Heart left ventricle (tissue), 16 donors: ENCODE results near the gene SLC7A11. TPM values are rescaled to one million over a fixed set of nuclear protein-coding genes. Genes with fewer than 3 reads are reported as not detected.

Experiments used
- ATAC-seq, 4 donors: fragments of 200-7000 bp; cut with Tn5 transposase; one replicate each; pipeline ENCODE4 v1.9.1; 2020 to 2022; ENCODE audit warnings: moderate library complexity in 4 of 4, mild to moderate bottlenecking in 3 of 4, moderate number of reproducible peaks in 1 of 4
- DNase-seq, 5 donors: peaks; one replicate each; pipeline ENCODE4 v3.0.0-alpha.2; 2020
- H3K27ac ChIP-seq, 12 donors: fragments of 200-600 bp; sonication (generic) in 4 of 12; one replicate each; pipeline versions ENCODE4 v1.5.0 to v1.8.0; 2016 to 2022; ENCODE audit warnings: mild to moderate bottlenecking in 2 of 12
- H3K27me3 ChIP-seq, 9 donors: fragments of 200-600 bp; sonication (generic) in 2 of 9; one replicate each; pipeline versions ENCODE4 v1.5.1 to v1.8.0; 2016 to 2022; ENCODE audit warnings: mild to moderate bottlenecking in 3 of 9
- H3K36me3 ChIP-seq, 9 donors: fragments of 200-600 bp; sonication (generic) in 2 of 9; one replicate each; pipeline versions ENCODE4 v1.5.0 to v1.8.0; 2018 to 2022; ENCODE audit warnings: mild to moderate bottlenecking in 2 of 9
- H3K4me1 ChIP-seq, 12 donors: fragments of 200-600 bp; sonication (generic) in 4 of 12; one replicate each; pipeline versions ENCODE4 v1.5.0 to v1.8.0; 2016 to 2022; ENCODE audit warnings: mild to moderate bottlenecking in 3 of 12
- H3K4me3 ChIP-seq, 12 donors: fragments of 200-600 bp; sonication (generic) in 4 of 12; one replicate each; pipeline versions ENCODE4 v1.5.0 to v1.8.0; 2017 to 2022; ENCODE audit warnings: mild to moderate bottlenecking in 9 of 12, moderate library complexity in 4 of 12
- H3K9me3 ChIP-seq, 12 donors: fragments of 200-600 bp; sonication (generic) in 4 of 12; one replicate each; pipeline versions ENCODE4 v1.5.0 to v1.8.0; 2016 to 2022; ENCODE audit warnings: mild to moderate bottlenecking in 1 of 12
- POLR2A ChIP-seq, 2 donors: fragments of 450-650 bp; IDR thresholded peaks; one replicate each; pipeline ENCODE4 v1.6.1; 2017; ENCODE audit warnings: antibody characterized with exemption in 2 of 2, mild to moderate bottlenecking in 2 of 2, moderate library complexity in 2 of 2
- WGBS, 4 donors: extraction: QIAGEN DNeasy Blood & Tissue Kit in 2 of 4; methylation state at CpG; one replicate each; pipeline versions ENCODE4 v1.1.5 to v1.1.7; 2013 to 2018; 5-methylcytosine and 5-hydroxymethylcytosine counted together
- intact Hi-C, 10 donors: fragments of 100-400 bp; cut with DNase I; formaldehyde crosslinking; loops; one replicate each; pipeline versions ENCODE4 v1.11.1 to v1.14.2; 2022
- polyA plus RNA-seq, 2 donors: library from polyadenylated mRNA; stranded (reverse); fragments of 200-250 nt; gene quantifications; one replicate each; pipeline ENCODE4 v1.2.3, GENCODE V29; 2013
- total RNA-seq, 9 donors: library from RNA; depleted of rRNA in 2 of 9; stranded (reverse); fragments of >200 nt in 2 of 9; fragmentation: NEBNext Ultra II Directional in 3 of 9; extraction: Animal tissue kit (Norgen Biotek cat#: 25700) in 3 of 9; gene quantifications; one replicate each; pipeline versions ENCODE4 v1.1.0 to v1.2.4, GENCODE V29; 2016 to 2023
- TF ChIP-seq, protein P1 (sequence below), 12 donors: fragments of 200-600 bp; sonication (generic) in 4 of 12; IDR thresholded peaks; one replicate each; pipeline versions ENCODE4 v1.5.0 to v1.8.0; 2018 to 2022; ENCODE audit warnings: antibody characterized with exemption in 12 of 12, mild to moderate bottlenecking in 5 of 12
- donor health status: ischemic (EF 13 %, LVEDD 7.1; RV severe dilation, severe dysfunction).
- donor health status: healthy with polysubstance abuse.
- donor health status: DM: no; HTN: yes; CAD: no.
- donor health status: DM: no; HTN: no; CAD: no.
- donor health status: ischemic (EF 25% LVEDD 6.9; RV normal size, moderate dysfunction).
- donor health status: ischemic (EF 25% LVEDD 5.7; RV mildly dilated, moderate dysfunction).
- donor health status: healthy.
- donor health status: DM: yes; HTN: yes; CAD: no.
- donor health status: ischemic (EF 35%, LVEDD 5.7; RV mildly dilated, moderate dysfunction).
- donor health status: nonischemic (EF 11% LVEDD 7.7; RV severe dilation, severe dysfunction).
- donor health status: DM: yes; HTN: yes; CAD: no.
- donor health status: PGD.
- donor health status: ischemic (EF 29% LVEDD 5.4; RV normal size, mild dysfunction).
- donor health status: nonischemic (EF 23%, LVEDD 6.1; RV moderate dilation, normal function).

SLC7A11 gene
- total and polyA plus RNA-seq, 11 donors = 0.04 to 1.0 (median 0.11) TPM; not detected in 1

DNA sequence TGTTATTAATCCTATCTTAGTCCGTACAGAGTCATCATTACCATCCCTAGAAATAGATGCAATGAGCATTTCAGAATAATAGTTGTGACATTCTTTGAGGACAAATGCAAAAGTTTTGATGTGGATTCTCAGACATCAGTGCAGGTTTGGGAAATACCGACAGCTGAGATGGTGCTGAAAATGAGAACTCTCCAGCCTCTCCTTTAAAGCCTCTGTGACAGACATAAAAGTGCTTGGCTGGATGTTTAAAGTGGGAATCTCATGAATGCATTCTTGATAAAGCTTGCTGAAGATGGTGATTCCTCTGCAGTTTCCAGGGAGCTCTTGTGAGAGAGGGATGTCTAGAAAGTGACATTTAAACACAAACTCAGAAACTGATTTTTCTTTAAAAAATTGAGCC, 35.0 kb upstream of the SLC7A11 start:
- Histone ChIP-seq H3K36me3 (no peaks in the 10 kb centered on the region), H3K27ac (no peak overlapping the region), H3K27me3 (no peaks in the 10 kb centered on the region), H3K9me3 (peaks cover 0 to 2% (median 0%) of the 10 kb centered on the region in 12 donors), H3K4me3 (no peak overlapping the region), H3K4me1 (no peaks in the 10 kb centered on the region)
- no peak for ATAC-seq
- DNase-seq = no peak
- intact Hi-C loops = no loop called here
- 50 to 67% (median 60%) methylated on average over 2 of the region's 2 CpGs for WGBS, 4 donors
- TF ChIP-seq, protein P1, sequence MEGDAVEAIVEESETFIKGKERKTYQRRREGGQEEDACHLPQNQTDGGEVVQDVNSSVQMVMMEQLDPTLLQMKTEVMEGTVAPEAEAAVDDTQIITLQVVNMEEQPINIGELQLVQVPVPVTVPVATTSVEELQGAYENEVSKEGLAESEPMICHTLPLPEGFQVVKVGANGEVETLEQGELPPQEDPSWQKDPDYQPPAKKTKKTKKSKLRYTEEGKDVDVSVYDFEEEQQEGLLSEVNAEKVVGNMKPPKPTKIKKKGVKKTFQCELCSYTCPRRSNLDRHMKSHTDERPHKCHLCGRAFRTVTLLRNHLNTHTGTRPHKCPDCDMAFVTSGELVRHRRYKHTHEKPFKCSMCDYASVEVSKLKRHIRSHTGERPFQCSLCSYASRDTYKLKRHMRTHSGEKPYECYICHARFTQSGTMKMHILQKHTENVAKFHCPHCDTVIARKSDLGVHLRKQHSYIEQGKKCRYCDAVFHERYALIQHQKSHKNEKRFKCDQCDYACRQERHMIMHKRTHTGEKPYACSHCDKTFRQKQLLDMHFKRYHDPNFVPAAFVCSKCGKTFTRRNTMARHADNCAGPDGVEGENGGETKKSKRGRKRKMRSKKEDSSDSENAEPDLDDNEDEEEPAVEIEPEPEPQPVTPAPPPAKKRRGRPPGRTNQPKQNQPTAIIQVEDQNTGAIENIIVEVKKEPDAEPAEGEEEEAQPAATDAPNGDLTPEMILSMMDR (IDR thresholded peaks at IDR 0.05) = no peak
- no peak for TF ChIP-seq POLR2A (IDR thresholded peaks at IDR 0.05)

DNA sequence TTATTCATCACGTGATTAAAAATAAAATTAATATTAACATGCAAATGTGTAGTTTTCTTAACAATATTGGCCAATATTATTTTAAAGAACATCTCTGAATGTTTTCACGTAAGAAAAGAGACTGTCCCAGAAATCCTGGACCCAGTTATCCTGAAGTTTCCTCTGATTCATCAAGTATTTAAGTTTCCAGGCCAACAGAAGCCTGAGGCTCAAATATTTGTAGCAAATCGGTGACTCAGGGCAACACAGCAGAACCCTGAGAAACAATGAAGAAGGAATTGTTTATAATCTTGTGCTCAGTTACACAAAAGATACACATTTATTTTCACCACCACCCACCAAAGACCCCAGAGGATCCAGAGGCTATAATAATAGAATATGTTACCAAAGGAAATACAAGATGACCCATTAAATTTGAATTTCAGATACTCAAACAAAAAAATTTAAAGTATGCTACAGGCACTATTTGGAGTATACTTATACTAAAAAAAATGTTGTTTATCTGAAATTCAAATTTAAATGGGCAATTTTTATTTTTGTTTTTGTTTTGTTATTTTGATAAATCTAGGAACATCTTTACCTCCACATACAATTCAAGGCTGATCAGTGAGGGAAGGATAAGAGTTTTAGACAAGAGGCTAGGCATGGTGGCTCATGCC, 33.9 kb upstream of the SLC7A11 start:
- Histone ChIP-seq H3K36me3 (no peaks in the 10 kb centered on the region), H3K4me3 (no peak overlapping the region), H3K27me3 (no peaks in the 10 kb centered on the region), H3K27ac (no peak overlapping the region), H3K4me1 (no peaks in the 10 kb centered on the region), H3K9me3 (no peaks in the 10 kb centered on the region)
- TF ChIP-seq POLR2A (IDR thresholded peaks at IDR 0.05) = no peak
- TF ChIP-seq, protein P1 (IDR thresholded peaks at IDR 0.05) = no peak
- 64 to 69% (median 67%) methylated on average over 3 of the region's 3 CpGs for WGBS, 4 donors
- ATAC-seq (peak in 1 of 4 donors; percentile 53), DNase-seq (no peak)
- intact Hi-C loops = no loop called here

DNA sequence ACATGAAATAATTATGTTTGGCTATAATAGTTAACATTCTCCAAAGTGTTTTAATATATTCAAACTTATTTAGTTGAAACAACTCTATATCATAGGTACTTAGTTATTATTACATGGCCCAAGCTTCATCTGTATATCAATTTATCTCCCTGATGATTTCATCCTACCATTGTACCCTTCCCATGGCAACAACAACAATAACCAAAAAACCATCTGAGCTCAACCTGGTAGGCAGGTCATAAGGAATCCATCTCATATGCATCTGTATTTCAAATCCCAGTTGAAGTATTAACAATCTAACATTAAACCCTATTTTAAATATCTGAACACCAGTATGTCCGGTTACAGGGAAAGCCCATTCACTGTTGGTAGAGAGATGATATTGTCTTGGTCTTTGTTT, 33.1 kb upstream of the SLC7A11 start:
- H3K27ac ChIP-seq = no peak overlapping the region
- H3K36me3 ChIP-seq = no peaks in the 10 kb centered on the region
- no peaks in the 10 kb centered on the region for H3K4me1 ChIP-seq
- intact Hi-C loops = no loop called here
- TF ChIP-seq, protein P1 (IDR thresholded peaks at IDR 0.05) = no peak
- no peak for TF ChIP-seq POLR2A (IDR thresholded peaks at IDR 0.05)
- DNase-seq (no peak), ATAC-seq (no peak)
- WGBS, 4 donors = 96 to 100% (median 97%) methylated on average over 1 of the region's 1 CpG
- no peaks in the 10 kb centered on the region for H3K27me3 ChIP-seq
- no peaks in the 10 kb centered on the region for H3K9me3 ChIP-seq
- no peak overlapping the region for H3K4me3 ChIP-seq

DNA sequence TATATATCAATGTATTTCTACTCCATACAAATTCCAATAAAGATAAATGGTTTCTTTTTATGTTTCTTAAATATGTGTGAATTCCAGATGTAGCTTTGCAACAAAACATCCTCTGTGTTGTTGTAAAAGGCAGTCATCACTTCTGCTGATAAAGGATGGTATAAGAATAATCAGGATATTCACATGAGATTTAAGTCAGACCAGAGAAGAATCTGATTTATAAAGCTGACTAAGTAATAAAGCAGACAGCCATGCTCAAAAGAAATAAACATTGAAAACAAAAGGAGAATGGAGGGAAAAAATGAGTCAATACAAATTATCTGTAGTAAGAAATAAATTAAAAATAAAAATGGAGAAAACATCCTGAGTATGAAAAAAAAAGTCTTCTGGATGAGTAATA, 27.0 kb upstream of the SLC7A11 start:
- Histone ChIP-seq H3K4me3 (no peak overlapping the region), H3K27me3 (no peaks in the 10 kb centered on the region), H3K9me3 (no peaks in the 10 kb centered on the region), H3K36me3 (no peaks in the 10 kb centered on the region), H3K27ac (no peak overlapping the region), H3K4me1 (no peaks in the 10 kb centered on the region)
- intact Hi-C loops = no loop called here
- ATAC-seq (no peak), DNase-seq (no peak)
- TF ChIP-seq, protein P1 (IDR thresholded peaks at IDR 0.05) = no peak
- TF ChIP-seq POLR2A (IDR thresholded peaks at IDR 0.05) = no peak
